Gastrocnemius medialis (tissue), 4 donors: ENCODE data around the gene ZNF605. TPM values are rescaled to one million over a fixed set of nuclear protein-coding genes. Genes with fewer than 3 reads are reported as not detected.
"Not testable (repeated sequence)": the region's sequence is repeated elsewhere in the genome, so short reads cannot be mapped to it uniquely, and the experiment has no call there.

Experiments
- ATAC-seq, 2 donors: fragments of 150-250 bp; one replicate each; pipeline ENCODE4 v1.9.1; 2016
- DNase-seq, 2 donors: peaks; one replicate each; pipeline ENCODE4 v3.0.0-alpha.2; 2019
- H3K27ac ChIP-seq, 4 donors: fragments of 200-600 bp; sonication (generic); 1 replicate in 1 of 4; 2 replicates in 3 of 4; pipeline ENCODE4 v1.5.1; 2016 to 2018; ENCODE audit warnings: mild to moderate bottlenecking in 2 of 4, moderate library complexity in 1 of 4
- H3K27me3 ChIP-seq, 3 donors: fragments of 200-600 bp; sonication (generic) in 2 of 3; 1 replicate in 1 of 3; 2 replicates in 2 of 3; pipeline versions ENCODE4 v1.5.1 to v1.6.0; 2016 to 2019; ENCODE audit warnings: mild to moderate bottlenecking in 1 of 3, moderate library complexity in 1 of 3
- H3K36me3 ChIP-seq, 2 donors: fragments of 200-600 bp; sonication (generic) in 1 of 2; one replicate each; pipeline ENCODE4 v1.5.1; 2017 to 2018
- H3K4me1 ChIP-seq, 2 donors: fragments of 200-600 bp; sonication (generic) in 1 of 2; one replicate each; pipeline ENCODE4 v1.5.1; 2016 to 2017; ENCODE audit warnings: mild to moderate bottlenecking in 2 of 2
- H3K4me3 ChIP-seq, 4 donors: fragments of 200-600 bp; sonication (generic) in 3 of 4; 1 replicate in 1 of 4; 2 replicates in 3 of 4; pipeline ENCODE4 v1.5.1; 2016 to 2019; ENCODE audit warnings: mild to moderate bottlenecking in 2 of 4
- H3K9me3 ChIP-seq, 3 donors: fragments of 200-600 bp; sonication (generic) in 2 of 3; 1 replicate in 1 of 3; 2 replicates in 2 of 3; pipeline ENCODE4 v1.5.1; 2016 to 2019
- CTCF ChIP-seq, 5 experiments: fragments of 450-650 bp in 3 of 5; fragments of 200-600 bp in 2 of 5; sonication (generic) in 2 of 5; IDR thresholded peaks in 4 of 5; conservative IDR thresholded peaks in 1 of 5; 1 replicate in 4 of 5; 2 replicates in 1 of 5; pipeline ENCODE4 v1.5.1; 2016 to 2019; ENCODE audit warnings: antibody characterized with exemption in 5 of 5, mild to moderate bottlenecking in 3 of 5, moderate library complexity in 3 of 5
- POLR2A ChIP-seq, 2 donors: fragments of 450-650 bp; IDR thresholded peaks; one replicate each; pipeline ENCODE4 v1.6.1; 2017; ENCODE audit warnings: antibody characterized with exemption in 2 of 2, mild to moderate bottlenecking in 2 of 2, moderate library complexity in 2 of 2
- in situ Hi-C, 4 donors: fragments of 200-750 bp; cut with MboI; loops; one replicate each; pipeline versions ENCODE4 v1.15.0 to v1.8.0; 2017; ENCODE audit warnings: low sequenced_read_pairs in 4 of 4
- intact Hi-C: fragments of 100-400 bp; cut with DNase I; formaldehyde crosslinking; loops from one replicate; pipeline ENCODE4 v1.15.1; 2023; ENCODE audit warnings: low total_unique reads
- total RNA-seq, 4 donors: library from RNA; depleted of rRNA; stranded (reverse); fragments of >200 nt; gene quantifications; one replicate each; pipeline versions ENCODE4 v1.1.0 to v1.2.3, GENCODE V29; 2016

The ZNF605 gene
- total RNA-seq, 4 donors from 2014 or later: 2.1 to 4.6 (median 2.2) TPM

DNA sequence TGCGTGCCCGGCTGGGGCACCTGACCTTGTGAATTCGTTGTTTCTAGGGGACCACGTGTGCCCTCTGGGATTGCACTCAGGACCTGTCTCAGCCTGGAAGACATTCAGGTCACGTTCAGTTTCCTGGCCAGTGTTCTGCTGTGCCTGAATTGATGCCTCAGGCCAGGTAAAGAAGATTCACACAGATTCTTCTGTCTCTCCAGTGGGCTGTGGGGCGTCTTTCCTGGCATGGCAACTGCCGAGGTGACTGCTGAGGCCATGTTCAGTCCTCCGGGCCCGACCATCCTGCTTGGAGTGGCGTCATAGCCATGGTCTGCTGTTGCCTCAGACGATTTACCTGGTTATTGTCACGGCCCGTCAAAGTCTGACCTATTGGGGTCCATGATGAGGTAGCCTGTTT lies 13.5 kb downstream of the ZNF605 start:
- TF ChIP-seq CTCF (IDR thresholded peaks at IDR 0.05 in 4 of 5, conservative IDR thresholded peaks at IDR 0.05 in 1 of 5) (no peak), POLR2A (IDR thresholded peaks at IDR 0.05) (no peak)
- H3K4me3 ChIP-seq: no peak overlapping the region
- H3K36me3 ChIP-seq: peaks cover 11 to 80% of the 10 kb centered on the region in 2 donors
- H3K27ac ChIP-seq: no peak overlapping the region
- intact Hi-C loops (no loop called here), in situ Hi-C loops (no loop called here)
- no peak for ATAC-seq
- no peaks in the 10 kb centered on the region for H3K27me3 ChIP-seq
- peaks cover 12 to 34% (median 33%) of the 10 kb centered on the region in 3 donors for H3K9me3 ChIP-seq
- H3K4me1 ChIP-seq: no peaks in the 10 kb centered on the region
- DNase-seq: no peak

DNA sequence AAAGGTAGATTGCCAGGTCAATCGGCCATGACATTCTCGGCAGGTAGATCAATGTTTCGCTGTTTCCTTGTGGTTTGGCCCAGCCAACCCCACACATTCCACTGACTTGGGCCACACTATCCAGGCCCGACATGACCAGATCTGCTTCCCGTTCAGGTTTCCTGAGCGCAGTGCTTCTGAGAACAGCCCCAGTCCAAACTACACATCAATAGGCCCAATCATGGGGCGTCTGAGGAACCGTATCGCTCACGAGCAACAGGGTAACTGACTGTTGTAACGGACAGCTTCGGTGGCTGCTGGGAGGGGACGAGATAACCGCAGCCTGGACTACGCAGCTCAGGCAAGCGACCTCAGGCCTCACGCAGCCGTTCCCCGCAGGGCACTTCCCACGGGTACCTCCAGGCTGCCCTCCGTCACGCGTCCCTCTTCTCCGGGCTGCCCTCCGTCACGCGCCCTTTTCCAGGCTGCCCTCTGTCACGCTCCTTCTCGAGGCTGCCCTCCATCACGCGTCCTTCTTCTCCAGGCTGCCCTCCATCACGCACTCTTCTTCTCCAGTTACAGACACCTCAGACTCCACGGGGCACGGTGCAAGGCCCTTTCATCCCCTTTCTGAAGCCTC lies 14.7 kb downstream of the ZNF605 start:
- intact Hi-C loops (no loop called here), in situ Hi-C loops (no loop called here)
- Histone ChIP-seq H3K4me1 (no peaks in the 10 kb centered on the region), H3K27ac (no peak overlapping the region), H3K36me3 (peaks cover 11 to 68% of the 10 kb centered on the region in 2 donors), H3K9me3 (peaks cover 12 to 33% (median 30%) of the 10 kb centered on the region in 3 donors), H3K4me3 (no peak overlapping the region), H3K27me3 (no peaks in the 10 kb centered on the region)
- no peak for ATAC-seq
- DNase-seq: no peak
- TF ChIP-seq POLR2A (IDR thresholded peaks at IDR 0.05): no peak
- TF ChIP-seq CTCF (IDR thresholded peaks at IDR 0.05 in 4 of 5, conservative IDR thresholded peaks at IDR 0.05 in 1 of 5): no peak

DNA sequence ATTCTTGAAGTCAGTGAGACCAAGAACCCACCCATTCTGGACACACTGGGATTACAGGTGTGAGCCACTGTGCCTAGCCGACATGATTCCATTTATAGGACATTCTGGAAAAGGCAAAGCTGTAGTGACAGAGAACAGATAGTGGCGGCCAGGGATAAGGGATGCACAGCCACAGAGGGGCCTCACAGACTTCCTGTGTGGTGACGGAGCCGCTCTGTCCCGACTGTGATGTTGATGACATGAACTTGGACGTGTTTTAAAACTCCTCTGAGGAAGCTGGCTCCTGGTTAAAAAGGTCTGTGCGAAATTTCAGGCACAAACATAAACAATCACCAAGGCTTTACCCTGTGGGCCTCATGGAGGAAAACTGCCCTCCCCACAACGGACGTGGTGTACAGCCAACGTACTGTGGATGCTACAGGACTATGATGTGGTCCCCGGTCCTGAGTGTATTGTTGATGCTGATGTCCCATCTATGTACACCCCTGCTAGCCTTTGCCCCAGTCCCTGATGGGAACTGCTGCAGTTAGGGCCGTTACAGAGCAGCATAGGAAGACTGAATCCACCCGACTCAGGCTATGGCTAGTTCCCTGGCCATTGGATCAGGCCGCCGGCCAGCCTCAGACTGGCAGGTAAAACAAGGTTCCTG lies 15.9 kb downstream of the ZNF605 start:
- H3K27ac ChIP-seq: no peak overlapping the region
- H3K4me1 ChIP-seq: no peaks in the 10 kb centered on the region
- ATAC-seq: no peak
- in situ Hi-C loops: no loop called here
- no peak overlapping the region for H3K4me3 ChIP-seq
- intact Hi-C loops: no loop called here
- peaks cover 8 to 34% (median 30%) of the 10 kb centered on the region in 3 donors for H3K9me3 ChIP-seq
- DNase-seq: no peak
- no peak for TF ChIP-seq CTCF (IDR thresholded peaks at IDR 0.05 in 4 of 5, conservative IDR thresholded peaks at IDR 0.05 in 1 of 5)
- no peak for TF ChIP-seq POLR2A (IDR thresholded peaks at IDR 0.05)
- peaks cover 8 to 58% of the 10 kb centered on the region in 2 donors for H3K36me3 ChIP-seq
- H3K27me3 ChIP-seq: no peaks in the 10 kb centered on the region

GRCh38 chr12:132938807-132939206 lies 17.3 kb downstream of the ZNF605 start:
- DNase-seq, ATAC-seq, in situ Hi-C loops, intact Hi-C loops, H3K4me3 ChIP-seq, H3K27me3 ChIP-seq, H3K4me1 ChIP-seq, H3K27ac ChIP-seq: not testable (repeated sequence)
- Histone ChIP-seq H3K9me3 (peaks cover 11 to 30% (median 29%) of the 10 kb centered on the region in 3 donors), H3K36me3 (peaks cover 8 to 58% of the 10 kb centered on the region in 2 donors)

DNA sequence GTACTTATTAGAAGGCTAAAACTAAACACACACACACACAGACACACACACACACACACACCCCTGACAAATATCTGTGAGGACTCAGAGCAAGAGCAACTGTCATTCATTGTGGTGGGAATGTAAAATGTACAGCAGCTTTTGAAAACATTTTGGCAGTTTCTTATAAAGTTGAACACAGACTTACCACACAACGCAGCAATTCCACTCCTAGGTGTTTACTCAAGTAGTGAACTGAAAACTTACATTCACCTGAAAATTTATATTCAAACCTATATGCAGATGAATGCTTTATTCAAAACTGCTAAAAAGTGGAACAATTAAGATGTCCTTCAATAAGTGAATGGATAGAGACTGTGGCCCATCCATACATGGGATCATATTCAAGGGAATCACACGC lies 18.6 kb downstream of the ZNF605 start:
- in situ Hi-C loops: no loop called here
- Histone ChIP-seq H3K36me3 (peaks cover 0 to 56% of the 10 kb centered on the region in 2 donors), H3K27ac (no peak overlapping the region), H3K4me3 (no peak overlapping the region), H3K9me3 (peaks cover 8 to 38% (median 31%) of the 10 kb centered on the region in 3 donors), H3K27me3 (no peaks in the 10 kb centered on the region), H3K4me1 (no peaks in the 10 kb centered on the region)
- no peak for ATAC-seq
- intact Hi-C loops: no loop called here
- no peak for DNase-seq
- no peak for TF ChIP-seq CTCF (IDR thresholded peaks at IDR 0.05 in 4 of 5, conservative IDR thresholded peaks at IDR 0.05 in 1 of 5)

- in situ Hi-C loops, ATAC-seq, H3K4me1 ChIP-seq, H3K27me3 ChIP-seq, DNase-seq, intact Hi-C loops, H3K27ac ChIP-seq, H3K4me3 ChIP-seq: not testable (repeated sequence)
- Histone ChIP-seq H3K36me3 (peaks cover 0 to 56% of the 10 kb centered on the region in 2 donors), H3K9me3 (peaks cover 3 to 41% (median 26%) of the 10 kb centered on the region in 3 donors)
Measured at GRCh38 chr12:132936921-132937320, 19.2 kb downstream of the ZNF605 start.
